GM10266 (cell line): ENCODE measurements around the gene CCDC110.

ENCODE experiments used
- DNase-seq: peaks from one replicate; pipeline ENCODE4 v3.0.0; 2012; ENCODE audit errors: extremely low spot score
- CTCF ChIP-seq: IDR thresholded peaks from 2 replicates; pipeline ENCODE4 v1.5.1; 2012; ENCODE audit warnings: mild to moderate bottlenecking, low read depth; ENCODE audit not compliant: control insufficient read depth, insufficient read depth; ENCODE audit errors: missing control alignments

The CCDC110 gene

GRCh38 chr4:185471235-185472102, at the start of gene CCDC110:
Gene CCDC110, minus strand, starts transcription at chr4:185471733. Its CDS starts 50 bp downstream, at chr4:185471683.
- DNase-seq: peak; percentile 100
- peak; percentile 92 for TF ChIP-seq CTCF

GRCh38 chr4:185520119-185520518, 48.6 kb upstream of the CCDC110 start:
- DNase-seq: no peak
- TF ChIP-seq CTCF: no peak

GRCh38 chr4:185518494-185518893, 47.0 kb upstream of the CCDC110 start:
- no peak for DNase-seq
- no peak for TF ChIP-seq CTCF

- no peak for TF ChIP-seq CTCF
- DNase-seq: no peak
Observed at GRCh38 chr4:185518069-185518468, 46.5 kb upstream of the CCDC110 start.

- no peak for DNase-seq
Observed at GRCh38 chr4:185515248-185515647, 43.7 kb upstream of the CCDC110 start.

GRCh38 chr4:185514182-185514697, 42.7 kb upstream of the CCDC110 start:
- no peak for DNase-seq
- TF ChIP-seq CTCF: no peak

More at GRCh38 chr4:185515248-185515647, 43.7 kb upstream of the CCDC110 start:
- TF ChIP-seq CTCF: no peak

GRCh38 chr4:185513489-185514181, 42.1 kb upstream of the CCDC110 start:
- no peak for DNase-seq
- TF ChIP-seq CTCF: no peak
